Lower leg skin (tissue), 3 donors: ENCODE data around the gene HCN4.

Experiments used
- CTCF ChIP-seq, 3 donors: fragments of 450-650 bp; IDR thresholded peaks; one replicate each; pipeline ENCODE4 v1.5.1; 2016; ENCODE audit warnings: antibody characterized with exemption in 3 of 3, mild to moderate bottlenecking in 3 of 3, moderate library complexity in 2 of 3
- POLR2A ChIP-seq, 2 donors: fragments of 450-650 bp; IDR thresholded peaks; one replicate each; pipeline ENCODE4 v1.6.1; 2016 to 2017; ENCODE audit warnings: antibody characterized with exemption in 2 of 2, mild to moderate bottlenecking in 1 of 2, moderate library complexity in 1 of 2

GRCh38 chr15:73349191-73349590 lies 19.6 kb downstream of the HCN4 start:
- TF ChIP-seq POLR2A (IDR thresholded peaks at IDR 0.05) (no peak), CTCF (IDR thresholded peaks at IDR 0.05) (no peak)
